Fibroblast of skin of back (primary cell): ENCODE measurements around the gene CCDC78.
A peak's percentile ranks its signal among the peaks of the same experiment; 100 is the strongest.

ENCODE experiments used
- DNase-seq: peaks from one replicate; pipeline ENCODE4 v3.0.0-alpha.2; 2013

Gene CCDC78

GRCh38 chr16:709566-710499, 16.4 kb downstream of the CCDC78 start:
- peak; percentile 85 for DNase-seq

GRCh38 chr16:708959-709358, 17.3 kb downstream of the CCDC78 start:
- no peak for DNase-seq

- no peak for DNase-seq
Observed at GRCh38 chr16:708019-708418, 18.2 kb downstream of the CCDC78 start.

- DNase-seq: no peak
Observed at GRCh38 chr16:707062-707538, 19.1 kb downstream of the CCDC78 start.

GRCh38 chr16:706189-707061, 19.8 kb downstream of the CCDC78 start:
- no peak for DNase-seq

- no peak for DNase-seq
Observed at GRCh38 chr16:705431-706188, 20.6 kb downstream of the CCDC78 start, which contains the start of gene FBXL16. FBXL16 (minus strand) TSS chr16:705801; CDS start chr16:697405, 8,396 bp downstream.

GRCh38 chr16:704552-705380, 21.5 kb downstream of the CCDC78 start:
- DNase-seq: no peak

GRCh38 chr16:704047-704446, 22.2 kb downstream of the CCDC78 start:
- DNase-seq: no peak

GRCh38 chr16:703406-703805, 22.8 kb downstream of the CCDC78 start:
- DNase-seq: no peak

GRCh38 chr16:702341-702740, 23.9 kb downstream of the CCDC78 start:
- no peak for DNase-seq

GRCh38 chr16:700684-701584, 25.3 kb downstream of the CCDC78 start:
- no peak for DNase-seq

GRCh38 chr16:698911-699671, 27.2 kb downstream of the CCDC78 start:
- no peak for DNase-seq

GRCh38 chr16:695355-696089, 30.7 kb downstream of the CCDC78 start:
- DNase-seq: no peak

- no peak for DNase-seq
Observed at GRCh38 chr16:694863-695354, 31.3 kb downstream of the CCDC78 start.

- no peak for DNase-seq
Observed at GRCh38 chr16:694187-694862, 31.9 kb downstream of the CCDC78 start.

GRCh38 chr16:693766-694165, 32.5 kb downstream of the CCDC78 start:
- DNase-seq: no peak

GRCh38 chr16:693364-693763, 32.9 kb downstream of the CCDC78 start:
- DNase-seq: no peak
